Ascending aorta (tissue), 2 donors: ENCODE results near the gene ADH7. TPM values are rescaled to one million over a fixed set of nuclear protein-coding genes. Genes with fewer than 3 reads are reported as not detected.

ENCODE experiments used
- DNase-seq, 2 donors: peaks; one replicate each; pipeline ENCODE4 v3.0.0-alpha.2; 2019; ENCODE audit warnings: low spot score in 2 of 2
- H3K27ac ChIP-seq, 2 donors: fragments of 200-600 bp; sonication (generic); one replicate each; pipeline ENCODE4 v1.5.1; 2016 to 2017; ENCODE audit warnings: mild to moderate bottlenecking in 1 of 2
- H3K27me3 ChIP-seq: fragments of 200-600 bp; sonication (generic); one replicate; pipeline ENCODE4 v1.5.1; 2017
- H3K36me3 ChIP-seq, 2 donors: fragments of 200-600 bp; sonication (generic); one replicate each; pipeline ENCODE4 v1.5.1; 2016
- H3K4me1 ChIP-seq, 2 donors: fragments of 200-600 bp; sonication (generic); one replicate each; pipeline ENCODE4 v1.5.1; 2016 to 2017; ENCODE audit warnings: mild to moderate bottlenecking in 1 of 2
- H3K4me3 ChIP-seq, 2 donors: fragments of 200-600 bp; sonication (generic); one replicate each; pipeline ENCODE4 v1.5.1; 2016 to 2017; ENCODE audit warnings: mild to moderate bottlenecking in 1 of 2
- H3K9me3 ChIP-seq, 2 donors: fragments of 200-600 bp; sonication (generic); one replicate each; pipeline ENCODE4 v1.5.1; 2016
- CTCF ChIP-seq, 3 experiments: fragments of 200-600 bp in 2 of 3; fragments of 450-650 bp in 1 of 3; sonication (generic) in 2 of 3; IDR thresholded peaks; one replicate each; pipeline ENCODE4 v1.5.1; 2016 to 2019; ENCODE audit warnings: antibody characterized with exemption in 3 of 3, mild to moderate bottlenecking in 1 of 3, moderate library complexity in 1 of 3
- intact Hi-C: fragments of 100-400 bp; cut with DNase I; formaldehyde crosslinking; loops from one replicate; pipeline ENCODE4 v1.15.1; 2023
- total RNA-seq: library from RNA; depleted of rRNA; stranded (reverse); fragments of >200 nt; gene quantifications from one replicate; pipeline ENCODE4 v1.1.0, GENCODE V29; 2016

The ADH7 gene
- total RNA-seq, 1 donor from 2014 or later = not detected

DNA sequence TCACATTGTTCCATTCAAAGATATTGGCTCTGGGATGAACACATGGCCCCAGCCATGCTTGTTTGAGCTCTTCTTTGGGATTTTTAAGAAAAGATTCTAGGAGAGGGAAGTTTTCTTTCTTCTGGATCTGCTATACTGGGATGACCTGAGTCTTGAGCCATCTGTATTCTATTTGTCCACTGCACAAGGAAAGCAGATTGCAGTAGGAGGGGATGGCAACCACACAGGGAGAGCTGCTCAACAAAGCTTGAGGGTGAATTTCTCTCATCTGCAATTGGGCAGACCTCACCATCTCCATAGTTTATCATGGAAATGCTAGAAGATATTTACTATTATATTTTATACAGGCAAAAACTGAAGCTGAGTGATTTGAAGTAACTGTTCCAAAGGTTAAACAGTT lies 34.3 kb downstream of the ADH7 start:
- peaks cover 7 to 37% of the 10 kb centered on the region in 2 donors for H3K4me1 ChIP-seq
- H3K27me3 ChIP-seq = no peaks in the 10 kb centered on the region
- H3K9me3 ChIP-seq = peaks cover 0 to 11% of the 10 kb centered on the region in 2 donors
- H3K27ac ChIP-seq = peak overlapping the region; percentile 91 to 94
- DNase-seq = no peak
- no peaks in the 10 kb centered on the region for H3K36me3 ChIP-seq
- H3K4me3 ChIP-seq = no peak overlapping the region
- intact Hi-C loops = loop anchor here (5.0 to 10.0 kb wide), 3 partner anchors 154 to 316 kb away; partner anchors contain the start of genes ADH5 and TRMT10A
- no peak for TF ChIP-seq CTCF (IDR thresholded peaks at IDR 0.05)

GRCh38 chr4:99399017-99399416 lies 36.1 kb downstream of the ADH7 start:
- Histone ChIP-seq H3K4me3 (no peak overlapping the region), H3K36me3 (no peaks in the 10 kb centered on the region), H3K27me3 (no peaks in the 10 kb centered on the region), H3K4me1 (peaks cover 7 to 34% of the 10 kb centered on the region in 2 donors), H3K27ac (peak overlapping the region; percentile 50 to 91), H3K9me3 (peaks cover 0 to 11% of the 10 kb centered on the region in 2 donors)
- no peak for DNase-seq
- intact Hi-C loops = no loop called here
- no peak for TF ChIP-seq CTCF (IDR thresholded peaks at IDR 0.05)

GRCh38 chr4:99395595-99396364 lies 39.4 kb downstream of the ADH7 start:
- H3K36me3 ChIP-seq = no peaks in the 10 kb centered on the region
- H3K4me3 ChIP-seq = no peak overlapping the region
- TF ChIP-seq CTCF (IDR thresholded peaks at IDR 0.05) = no peak
- H3K27ac ChIP-seq = peak overlapping the region; percentile 92 to 95
- no peak for DNase-seq
- intact Hi-C loops = loop anchor here (2.0 kb wide), 2 partner anchors 75 to 95 kb away; partner anchors contain the start of gene ADH1B
- H3K9me3 ChIP-seq = peaks cover 0 to 26% of the 10 kb centered on the region in 2 donors
- H3K27me3 ChIP-seq = no peaks in the 10 kb centered on the region
- peaks cover 5 to 19% of the 10 kb centered on the region in 2 donors for H3K4me1 ChIP-seq

DNA sequence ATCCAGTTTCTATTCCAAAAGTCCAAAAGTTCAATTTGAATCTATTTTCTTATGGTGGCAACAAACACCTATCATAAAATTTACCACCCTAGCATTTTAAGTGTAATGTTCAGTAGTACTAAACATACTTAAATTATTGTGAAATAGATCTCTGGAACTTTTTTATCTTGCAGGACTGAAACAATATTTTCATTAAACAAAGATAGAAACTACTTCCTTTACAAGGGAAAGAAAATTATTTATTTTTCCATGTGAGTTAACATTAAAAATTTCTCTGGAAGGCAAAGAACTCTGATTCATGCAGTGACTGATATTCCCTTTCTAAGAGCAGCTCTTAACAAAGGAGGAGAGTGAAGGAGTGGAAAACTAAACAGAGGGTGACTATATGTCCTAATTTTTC lies 40.2 kb downstream of the ADH7 start:
- peak overlapping the region; percentile 92 to 95 for H3K27ac ChIP-seq
- intact Hi-C loops = loop anchor here (2.0 kb wide), 1 partner anchor 74 kb away; the partner anchor contains the start of gene ADH1B
- no peak for TF ChIP-seq CTCF (IDR thresholded peaks at IDR 0.05)

GRCh38 chr4:99390055-99390454 lies 45.1 kb downstream of the ADH7 start:
- Histone ChIP-seq H3K27me3 (no peaks in the 10 kb centered on the region), H3K27ac (peak overlapping the region; percentile 65 to 76), H3K36me3 (no peaks in the 10 kb centered on the region), H3K9me3 (peaks cover 11 to 39% of the 10 kb centered on the region in 2 donors), H3K4me3 (no peak overlapping the region), H3K4me1 (peaks cover 0 to 4% of the 10 kb centered on the region in 2 donors)
- no peak for DNase-seq
- intact Hi-C loops = no loop called here
- no peak for TF ChIP-seq CTCF (IDR thresholded peaks at IDR 0.05)

More for the DNA sequence above, 40.2 kb downstream of the ADH7 start:
- no peak overlapping the region for H3K4me3 ChIP-seq
- H3K36me3 ChIP-seq = no peaks in the 10 kb centered on the region
- peaks cover 0 to 34% of the 10 kb centered on the region in 2 donors for H3K9me3 ChIP-seq
- H3K27me3 ChIP-seq = no peaks in the 10 kb centered on the region
- no peak for DNase-seq
- H3K4me1 ChIP-seq = peaks cover 5 to 19% of the 10 kb centered on the region in 2 donors
